Erythroblast (primary cell): ENCODE results near the gene CBARP.

Experiments used
- GATA1 ChIP-seq: IDR thresholded peaks from 2 replicates; pipeline ENCODE4 v1.6.1; 2011; ENCODE audit warnings: low read depth, mild to moderate bottlenecking, control low read depth, low read length, moderate library complexity
- POLR2A ChIP-seq: IDR thresholded peaks from 2 replicates; pipeline ENCODE4 v1.6.1; 2011; ENCODE audit warnings: mild to moderate bottlenecking, low read length

DNA sequence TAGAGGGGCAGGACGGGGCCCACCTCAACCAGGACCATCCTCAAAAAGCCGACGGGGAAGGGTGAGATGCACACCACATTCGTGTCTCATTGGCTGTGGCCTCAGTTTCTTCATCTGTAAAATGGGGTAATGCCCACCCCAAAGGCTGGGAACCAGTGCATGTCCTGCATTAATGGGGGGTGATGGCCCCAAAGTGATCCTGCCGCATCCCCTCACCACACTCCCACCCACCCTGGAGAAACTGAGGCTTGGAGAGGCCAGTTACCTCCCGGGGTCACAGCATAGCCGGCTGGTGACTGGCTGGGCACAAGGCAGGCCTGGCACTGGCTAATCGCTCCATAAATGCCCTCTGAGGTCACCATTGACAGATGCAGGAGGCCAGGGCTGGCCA is 9.9 kb upstream of the CBARP start:
- TF ChIP-seq POLR2A, result no peak
- no peak for TF ChIP-seq GATA1
